Measurements from ENCODE around the gene AMOT. TPM values are rescaled to one million over a fixed set of nuclear protein-coding genes. Genes with fewer than 3 reads are reported as not detected.

AMOT gene
- total RNA-seq, 3 donors from 2014 or later = 0.56 to 1.3 (median 1.0) TPM

- Mint-ChIP-seq H3K4me3 (no peak overlapping the region), H3K36me3 (ENCODE audit: insufficient read depth) (no peaks in the 10 kb centered on the region), H3K9me3 (no peaks in the 10 kb centered on the region), H3K27me3 (ENCODE audit: low read depth) (no peaks in the 10 kb centered on the region), H3K4me1 (ENCODE audit: low read depth) (no peaks in the 10 kb centered on the region)
- DNase-seq (no peak), ATAC-seq (no peak)
Observed at GRCh38 chrX:112760697-112761096, 79.9 kb downstream of the AMOT start.

- H3K4me1 Mint-ChIP-seq (ENCODE audit: low read depth) = no peaks in the 10 kb centered on the region
- no peaks in the 10 kb centered on the region for H3K27me3 Mint-ChIP-seq (ENCODE audit: low read depth)
- no peaks in the 10 kb centered on the region for H3K9me3 Mint-ChIP-seq
- no peaks in the 10 kb centered on the region for H3K36me3 Mint-ChIP-seq (ENCODE audit: insufficient read depth)
- DNase-seq (no peak), ATAC-seq (no peak)
- no peak overlapping the region for H3K4me3 Mint-ChIP-seq
Observed at GRCh38 chrX:112759966-112760365, 80.7 kb downstream of the AMOT start.

- no peaks in the 10 kb centered on the region for H3K4me1 Mint-ChIP-seq (ENCODE audit: low read depth)
- no peak for ATAC-seq
- H3K9me3 Mint-ChIP-seq = no peaks in the 10 kb centered on the region
- no peak overlapping the region for H3K4me3 Mint-ChIP-seq
- no peaks in the 10 kb centered on the region for H3K36me3 Mint-ChIP-seq (ENCODE audit: insufficient read depth)
- H3K27me3 Mint-ChIP-seq (ENCODE audit: low read depth) = no peaks in the 10 kb centered on the region
- DNase-seq = no peak
Observed at GRCh38 chrX:112759512-112759911, 81.1 kb downstream of the AMOT start.

GRCh38 chrX:112757946-112758345 is 82.7 kb downstream of the AMOT start:
- H3K36me3 Mint-ChIP-seq (ENCODE audit: insufficient read depth) = no peaks in the 10 kb centered on the region
- no peak overlapping the region for H3K4me3 Mint-ChIP-seq
- ATAC-seq (no peak), DNase-seq (no peak)
- no peaks in the 10 kb centered on the region for H3K4me1 Mint-ChIP-seq (ENCODE audit: low read depth)
- no peaks in the 10 kb centered on the region for H3K9me3 Mint-ChIP-seq
- no peaks in the 10 kb centered on the region for H3K27me3 Mint-ChIP-seq (ENCODE audit: low read depth)

- H3K9me3 Mint-ChIP-seq = no peaks in the 10 kb centered on the region
- no peaks in the 10 kb centered on the region for H3K27me3 Mint-ChIP-seq (ENCODE audit: low read depth)
- H3K36me3 Mint-ChIP-seq (ENCODE audit: insufficient read depth) = no peaks in the 10 kb centered on the region
- ATAC-seq (no peak), DNase-seq (no peak)
- H3K4me1 Mint-ChIP-seq (ENCODE audit: low read depth) = no peaks in the 10 kb centered on the region
- no peak overlapping the region for H3K4me3 Mint-ChIP-seq
Observed at GRCh38 chrX:112753116-112753515, 87.5 kb downstream of the AMOT start.

- ATAC-seq (no peak), DNase-seq (no peak)
- H3K4me3 Mint-ChIP-seq = no peak overlapping the region
- no peaks in the 10 kb centered on the region for H3K36me3 Mint-ChIP-seq (ENCODE audit: insufficient read depth)
- H3K27me3 Mint-ChIP-seq (ENCODE audit: low read depth) = no peaks in the 10 kb centered on the region
- no peaks in the 10 kb centered on the region for H3K9me3 Mint-ChIP-seq
- H3K4me1 Mint-ChIP-seq (ENCODE audit: low read depth) = no peaks in the 10 kb centered on the region
Observed at GRCh38 chrX:112751076-112751475, 89.6 kb downstream of the AMOT start.

- DNase-seq = no peak
- no peaks in the 10 kb centered on the region for H3K9me3 Mint-ChIP-seq
- H3K36me3 Mint-ChIP-seq (ENCODE audit: insufficient read depth) = no peaks in the 10 kb centered on the region
- no peak for ATAC-seq
- no peaks in the 10 kb centered on the region for H3K27me3 Mint-ChIP-seq (ENCODE audit: low read depth)
- no peaks in the 10 kb centered on the region for H3K4me1 Mint-ChIP-seq (ENCODE audit: low read depth)
- no peak overlapping the region for H3K4me3 Mint-ChIP-seq
Observed at GRCh38 chrX:112746812-112747595, 93.6 kb downstream of the AMOT start.

GRCh38 chrX:112738347-112739033 is 102.1 kb downstream of the AMOT start:
- H3K27me3 Mint-ChIP-seq (ENCODE audit: low read depth) = peaks cover 6% of the 10 kb centered on the region
- H3K4me3 Mint-ChIP-seq = no peak overlapping the region
- no peaks in the 10 kb centered on the region for H3K9me3 Mint-ChIP-seq
- H3K4me1 Mint-ChIP-seq (ENCODE audit: low read depth) = no peaks in the 10 kb centered on the region
- ATAC-seq (peak in 1 of 2 donors; percentile 35), DNase-seq (no peak)
- no peaks in the 10 kb centered on the region for H3K36me3 Mint-ChIP-seq (ENCODE audit: insufficient read depth)

- no peaks in the 10 kb centered on the region for H3K4me1 Mint-ChIP-seq (ENCODE audit: low read depth)
- H3K9me3 Mint-ChIP-seq = no peaks in the 10 kb centered on the region
- H3K27me3 Mint-ChIP-seq (ENCODE audit: low read depth) = peaks cover 6% of the 10 kb centered on the region
- DNase-seq (no peak), ATAC-seq (no peak)
- no peaks in the 10 kb centered on the region for H3K36me3 Mint-ChIP-seq (ENCODE audit: insufficient read depth)
- H3K4me3 Mint-ChIP-seq = no peak overlapping the region
Observed at GRCh38 chrX:112736310-112736709, 104.3 kb downstream of the AMOT start.

- no peaks in the 10 kb centered on the region for H3K36me3 Mint-ChIP-seq (ENCODE audit: insufficient read depth)
Observed at GRCh38 chrX:112735147-112735546, 105.5 kb downstream of the AMOT start.

GRCh38 chrX:112734290-112734689 is 106.3 kb downstream of the AMOT start:
- Mint-ChIP-seq H3K27me3 (ENCODE audit: low read depth) (peaks cover 6% of the 10 kb centered on the region), H3K36me3 (ENCODE audit: insufficient read depth) (no peaks in the 10 kb centered on the region), H3K4me1 (ENCODE audit: low read depth) (no peaks in the 10 kb centered on the region), H3K9me3 (no peaks in the 10 kb centered on the region), H3K4me3 (no peak overlapping the region)
- no peak for DNase-seq
- ATAC-seq = no peak

More at GRCh38 chrX:112735147-112735546, 105.5 kb downstream of the AMOT start:
- no peak for DNase-seq
- Mint-ChIP-seq H3K9me3 (no peaks in the 10 kb centered on the region), H3K4me3 (no peak overlapping the region), H3K4me1 (ENCODE audit: low read depth) (no peaks in the 10 kb centered on the region), H3K27me3 (ENCODE audit: low read depth) (peaks cover 6% of the 10 kb centered on the region)
- ATAC-seq = no peak

GRCh38 chrX:112731793-112732192 is 108.8 kb downstream of the AMOT start:
- H3K36me3 Mint-ChIP-seq (ENCODE audit: insufficient read depth) = no peaks in the 10 kb centered on the region
- H3K9me3 Mint-ChIP-seq = no peaks in the 10 kb centered on the region
- no peak for ATAC-seq
- H3K27me3 Mint-ChIP-seq (ENCODE audit: low read depth) = peaks cover 4% of the 10 kb centered on the region
- H3K4me1 Mint-ChIP-seq (ENCODE audit: low read depth) = no peaks in the 10 kb centered on the region
- H3K4me3 Mint-ChIP-seq = no peak overlapping the region
- no peak for DNase-seq

All from activated T-cell treated with anti-CD3 and anti-CD28 coated beads, Interleukin-2, amount 50 U/mL, for 4 hours (primary cell).